GM12878 (cell line): ENCODE measurements around the gene AQP3. TPM values are rescaled to one million over a fixed set of nuclear protein-coding genes. Genes with fewer than 3 reads are reported as not detected.
A peak's percentile ranks its signal among the peaks of the same experiment; 100 is the strongest.
"Not testable (repeated sequence)": the region's sequence is repeated elsewhere in the genome, so short reads cannot be mapped to it uniquely, and the experiment has no call there.

ENCODE experiments used
- ATAC-seq: fragments of 200-7000 bp; cut with Tn5 transposase; 3 replicates; pipeline ENCODE4 v1.9.1; 2020; ENCODE audit warnings: mild to moderate bottlenecking, moderate library complexity
- BruUV-seq: library from RNA; stranded (reverse); fragments of 400-500 nt; replicated peaks from 2 replicates; lab custom pipeline; 2021; lab: Mats Ljungman, UMichigan
- CTCF ChIA-PET: fragments of 300-600 bp; sonication (Branson Sonifier 250); formaldehyde crosslinking; extraction: SDS; loops from one replicate; lab custom pipeline; 2021; ENCODE audit warnings: inconsistent platforms; lab: Yijun Ruan, JAX
- POLR2A ChIA-PET: fragments of 350-600 bp; formaldehyde crosslinking; extraction: SDS; loops from one replicate; lab custom pipeline; 2021; ENCODE audit warnings: inconsistent platforms; lab: Charles Lee
- RAD21 ChIA-PET: fragments of 300-600 bp; sonication (Branson Sonifier 250); formaldehyde crosslinking; loops from one replicate; lab custom pipeline; 2023; ENCODE audit warnings: antibody characterized with exemption; ENCODE audit not compliant: unreplicated experiment; lab: Charles Lee
- SMC1A ChIA-PET: fragments of 300-600 bp; sonication (Branson Sonifier 250); formaldehyde crosslinking; loops from one replicate; lab custom pipeline; 2023; ENCODE audit not compliant: unreplicated experiment, uncharacterized antibody; lab: Charles Lee
- DNase-seq: peaks from one replicate; pipeline ENCODE4 v3.0.0-alpha.2; 2011; ENCODE audit warnings: low read depth, low spot score
- FAIRE-seq: peaks from 3 replicates; lab custom pipeline; 2011; peaks lifted over from hg19 to GRCh38; lab: Jason Lieb, UNC
- H2AFZ ChIP-seq: 2 replicates; pipeline ENCODE4 v1.6.0; 2011; ENCODE audit warnings: low read depth, low read length, control low read depth; ENCODE audit not compliant: control insufficient read depth
- H3K27ac ChIP-seq: 2 replicates; pipeline ENCODE4 v1.5.1; 2011; ENCODE audit warnings: control low read depth; ENCODE audit not compliant: control insufficient read depth, insufficient read depth
- H3K27me3 ChIP-seq, 2 experiments: replicated peaks in 1 of 2; 2 replicates each; pipeline versions ENCODE4 v1.6.0 to v1.6.1; 2011; ENCODE audit warnings: low read length in 1 of 2; ENCODE audit not compliant: control insufficient read depth in 2 of 2, insufficient read depth in 2 of 2
- H3K36me3 ChIP-seq, 2 experiments: 2 replicates each; pipeline ENCODE4 v1.5.1; 2011; ENCODE audit warnings: low read length in 1 of 2; ENCODE audit not compliant: control insufficient read depth in 2 of 2, insufficient read depth in 2 of 2
- H3K4me1 ChIP-seq: 2 replicates; pipeline ENCODE4 v1.6.1; 2011; ENCODE audit warnings: mild to moderate bottlenecking, low read length, moderate library complexity, mixed read lengths; ENCODE audit not compliant: control insufficient read depth, insufficient read depth
- H3K4me2 ChIP-seq: 2 replicates; pipeline ENCODE4 v1.6.0; 2011; ENCODE audit warnings: control low read depth; ENCODE audit not compliant: control insufficient read depth, insufficient read depth
- H3K4me3 ChIP-seq: fragments of 200-600 bp; sonication (generic); 2 replicates; pipeline ENCODE4 v1.5.1; 2016
- H3K79me2 ChIP-seq: 2 replicates; pipeline ENCODE4 v1.6.0; 2011; ENCODE audit warnings: low read length; ENCODE audit not compliant: control insufficient read depth, insufficient read depth
- H3K9ac ChIP-seq: 2 replicates; pipeline ENCODE4 v1.8.0; 2011; ENCODE audit warnings: low read length, control low read depth, mixed read lengths; ENCODE audit not compliant: control insufficient read depth, insufficient read depth
- H3K9me3 ChIP-seq: replicated peaks from 3 replicates; pipeline ENCODE4 v1.5.1; 2011; ENCODE audit warnings: mild to moderate bottlenecking, low read length; ENCODE audit not compliant: control insufficient read depth, insufficient read depth
- H4K20me1 ChIP-seq: 2 replicates; pipeline ENCODE4 v1.6.0; 2011; ENCODE audit not compliant: control insufficient read depth, insufficient read depth
- ETV6 ChIP-seq, 2 experiments: fragments of 450-650 bp in 1 of 2; IDR thresholded peaks in 1 of 2; conservative IDR thresholded peaks in 1 of 2; 2 replicates each; pipeline ENCODE4 v1.6.1; 2014; ENCODE audit warnings: antibody characterized with exemption in 1 of 2, borderline replicate concordance in 1 of 2, low read depth in 1 of 2, mild to moderate bottlenecking in 1 of 2, moderate library complexity in 1 of 2
- NBN ChIP-seq: fragments of 450-650 bp; IDR thresholded peaks from 2 replicates; pipeline ENCODE4 v1.6.1; 2016
- PAX5 ChIP-seq: IDR thresholded peaks from 2 replicates; pipeline ENCODE4 v1.6.1; 2011; ENCODE audit warnings: low read depth, low read length, borderline replicate concordance
- ZNF622 ChIP-seq: fragments of 450-650 bp; IDR thresholded peaks from 2 replicates; pipeline ENCODE4 v1.6.1; 2017; ENCODE audit warnings: mild to moderate bottlenecking, inconsistent platforms
- WGBS: methylation state at CpG from one replicate; pipeline ENCODE4 v1.1.6; 2016; ENCODE audit warnings: low lambda C conversion rate; ENCODE audit not compliant: insufficient replicate concordance, insufficient coverage; ENCODE audit errors: missing lambda C conversion rate; 5-methylcytosine and 5-hydroxymethylcytosine counted together
- in situ Hi-C: fragments of 300-500 bp; cut with MboI; formaldehyde crosslinking; loops from 9 replicates; pipeline ENCODE4 v1.14.3; 2018; ENCODE audit warnings: mixed read lengths
- intact Hi-C: fragments of 100-400 bp; cut with micrococcal nuclease; formaldehyde crosslinking; loops from one replicate; pipeline ENCODE4 v1.14.2; 2022; ENCODE audit not compliant: unreplicated experiment
- polyA plus RNA-seq, 11 experiments: library from polyadenylated mRNA; depleted of rRNA in 4 of 11; unstranded in 6 of 11; stranded (reverse) in 5 of 11; fragments of >200 nt; fragmentation: Nextera tagmentation in 4 of 11; fragmentation: Illumina TruSeq in 1 of 11; extraction: Ambion mirVana in 4 of 11; extraction: Trizol in 1 of 11; gene quantifications; 1 replicate in 1 of 11; 2 replicates in 10 of 11; pipeline versions ENCODE4 v1.2.1 to v1.2.3, GENCODE V29; 2011 to 2016; ENCODE audit warnings: inconsistent platforms in 2 of 11, missing spikeins in 2 of 11, low read depth in 1 of 11
- total RNA-seq, 4 experiments: library from RNA; depleted of rRNA in 3 of 4; stranded (reverse); fragments of >200 nt in 3 of 4; fragmentation: Illumina TruSeq in 1 of 4; extraction: Trizol in 1 of 4; gene quantifications; 2 replicates each; pipeline versions ENCODE4 v1.2.1 to v1.2.3, GENCODE V29; 2013 to 2021
- TF ChIP-seq, protein P1 (sequence below): IDR thresholded peaks from 2 replicates; pipeline ENCODE4 v1.6.1; 2011; ENCODE audit warnings: borderline replicate concordance, low read depth, mild to moderate bottlenecking, moderate library complexity, low read length; ENCODE audit not compliant: insufficient read depth, poor library complexity, severe bottlenecking
- TF ChIP-seq, protein P2 (sequence below): IDR thresholded peaks from 2 replicates; pipeline ENCODE4 v1.6.1; 2012; ENCODE audit warnings: low read length, inconsistent platforms

Gene AQP3
- total and polyA plus RNA-seq, 10 of the 15 experiments (the other 5 are each of a cell fraction or from before 2014, with no cell fraction given), result 0.60 to 11.8 (median 4.5) TPM

DNA sequence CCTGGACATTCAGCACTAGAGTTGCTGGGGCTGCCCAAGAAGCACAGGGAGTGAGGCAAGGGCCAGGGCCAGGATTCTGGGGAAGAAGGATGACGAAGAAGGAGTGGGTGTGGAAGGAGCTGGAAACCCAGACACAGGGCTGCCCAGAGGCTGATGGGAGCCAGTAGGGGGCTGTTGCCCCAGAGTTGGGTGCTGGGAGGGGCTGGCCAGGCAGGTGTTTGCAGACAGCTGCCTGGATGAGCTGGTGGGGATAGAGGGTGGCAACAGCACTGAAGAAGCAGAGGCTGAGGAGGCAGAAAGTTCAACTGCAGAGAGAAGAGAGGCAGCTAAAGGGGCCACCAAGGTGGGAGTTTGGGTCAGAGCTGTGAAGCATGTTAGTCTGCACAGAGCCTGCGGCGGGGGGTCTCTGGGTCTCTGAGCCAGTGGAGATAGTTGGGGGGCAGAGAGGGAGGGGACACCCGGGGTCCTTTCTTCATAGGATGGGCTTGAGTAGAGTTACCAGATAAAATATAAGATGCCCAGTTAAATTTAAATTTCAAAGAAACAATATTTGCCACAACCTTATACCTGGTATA, 42.5 kb downstream of the AQP3 start (continued):
- TF ChIP-seq, protein P1, sequence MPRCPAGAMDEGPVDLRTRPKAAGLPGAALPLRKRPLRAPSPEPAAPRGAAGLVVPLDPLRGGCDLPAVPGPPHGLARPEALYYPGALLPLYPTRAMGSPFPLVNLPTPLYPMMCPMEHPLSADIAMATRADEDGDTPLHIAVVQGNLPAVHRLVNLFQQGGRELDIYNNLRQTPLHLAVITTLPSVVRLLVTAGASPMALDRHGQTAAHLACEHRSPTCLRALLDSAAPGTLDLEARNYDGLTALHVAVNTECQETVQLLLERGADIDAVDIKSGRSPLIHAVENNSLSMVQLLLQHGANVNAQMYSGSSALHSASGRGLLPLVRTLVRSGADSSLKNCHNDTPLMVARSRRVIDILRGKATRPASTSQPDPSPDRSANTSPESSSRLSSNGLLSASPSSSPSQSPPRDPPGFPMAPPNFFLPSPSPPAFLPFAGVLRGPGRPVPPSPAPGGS, result no peak
- no peak for TF ChIP-seq ZNF622

DNA sequence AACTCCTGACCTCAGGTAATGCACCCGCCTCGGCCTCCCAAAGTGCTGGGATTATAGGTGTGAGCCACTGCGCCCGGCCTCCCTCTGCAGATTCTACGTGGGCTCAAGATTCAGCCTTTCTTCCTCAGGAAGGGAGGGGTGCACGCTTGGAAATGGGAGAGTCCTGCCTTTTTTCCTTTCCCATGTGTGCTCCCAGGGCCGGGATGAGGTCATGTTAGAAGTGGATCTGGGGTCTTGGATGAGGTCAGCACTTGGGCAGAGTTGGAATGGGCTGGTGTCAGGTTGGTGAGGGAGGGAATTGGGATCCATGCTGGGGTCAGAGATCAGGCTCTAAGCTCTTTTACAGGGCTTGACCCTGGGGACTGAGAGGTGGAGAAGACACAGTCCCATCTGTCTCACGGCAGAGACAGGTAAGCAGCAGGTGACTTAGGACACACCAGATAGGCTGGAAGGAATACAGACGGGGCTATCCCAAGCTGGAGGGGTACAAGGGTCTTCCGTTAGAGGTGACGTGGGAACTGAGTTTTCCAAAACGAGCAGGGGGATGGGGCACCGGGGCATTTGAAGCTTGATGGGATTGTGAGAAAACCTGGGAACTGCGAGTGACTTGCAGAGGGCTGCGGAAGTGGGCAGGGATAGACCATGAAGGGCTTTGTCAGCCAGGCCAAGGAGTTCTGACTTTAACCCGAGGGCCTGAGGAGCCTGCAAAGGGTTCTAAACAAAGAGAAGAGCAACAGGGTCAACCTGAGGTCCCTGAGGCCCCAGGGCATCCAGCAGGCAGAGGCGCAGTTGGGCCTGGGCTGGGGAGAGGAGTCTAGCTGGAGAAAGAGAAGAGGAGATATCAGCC, 43.2 kb downstream of the AQP3 start:
- Histone ChIP-seq H3K9ac (no peak overlapping the region), H3K36me3 (no peaks in the 10 kb centered on the region), H3K4me2 (no peak overlapping the region), H3K9me3 (no peaks in the 10 kb centered on the region), H3K4me3 (no peak overlapping the region)
- ATAC-seq (peak; percentile 20; the same call in 1 of the 3 replicates), DNase-seq (no peak)
- TF ChIP-seq, protein P2, sequence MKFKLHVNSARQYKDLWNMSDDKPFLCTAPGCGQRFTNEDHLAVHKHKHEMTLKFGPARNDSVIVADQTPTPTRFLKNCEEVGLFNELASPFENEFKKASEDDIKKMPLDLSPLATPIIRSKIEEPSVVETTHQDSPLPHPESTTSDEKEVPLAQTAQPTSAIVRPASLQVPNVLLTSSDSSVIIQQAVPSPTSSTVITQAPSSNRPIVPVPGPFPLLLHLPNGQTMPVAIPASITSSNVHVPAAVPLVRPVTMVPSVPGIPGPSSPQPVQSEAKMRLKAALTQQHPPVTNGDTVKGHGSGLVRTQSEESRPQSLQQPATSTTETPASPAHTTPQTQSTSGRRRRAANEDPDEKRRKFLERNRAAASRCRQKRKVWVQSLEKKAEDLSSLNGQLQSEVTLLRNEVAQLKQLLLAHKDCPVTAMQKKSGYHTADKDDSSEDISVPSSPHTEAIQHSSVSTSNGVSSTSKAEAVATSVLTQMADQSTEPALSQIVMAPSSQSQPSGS, result no peak
- TF ChIP-seq NBN, result no peak
- no peak for TF ChIP-seq PAX5
- no peak for TF ChIP-seq ETV6 (conservative IDR thresholded peaks at IDR 0.05 in 1 of 2, IDR thresholded peaks at IDR 0.05 in 1 of 2; ENCODE audit: borderline replicate concordance in 1 of 2, low read depth in 1 of 2)
- TF ChIP-seq, all 136 proteins: peak for 0
- Histone ChIP-seq H3K4me1 (no peaks in the 10 kb centered on the region), H3K27me3 (no peaks in the 10 kb centered on the region), H2AFZ (no peak overlapping the region), H4K20me1 (no peaks in the 10 kb centered on the region), H3K27ac (no peak overlapping the region), H3K79me2 (no peaks in the 10 kb centered on the region)
- POLR2A ChIA-PET, result no interaction called here
- SMC1A ChIA-PET, result interaction anchor here (0.8 to 2.8 kb wide), 7 partner anchors 33 to 72 kb away, joined by 3 to 17 read pairs (median 3); partner anchors contain the start of gene AQP3
- FAIRE-seq, result no peak
- intact Hi-C loops (loop anchor here (1.0 to 2.0 kb wide), 3 partner anchors 62 to 319 kb away; no protein-coding TSS in a partner anchor), in situ Hi-C loops (no loop called here)
- BruUV-seq, result no TSS peak
- CTCF ChIA-PET, result interaction anchor here (0.9 to 4.1 kb wide), 15 partner anchors 11 to 220 kb away, joined by 3 to 68 read pairs (median 4); partner anchors contain the start of genes AQP3 and NOL6
- RAD21 ChIA-PET, result interaction anchor here (0.8 to 3.4 kb wide), 9 partner anchors 10 to 113 kb away, joined by 3 to 39 read pairs (median 5); partner anchors contain the start of genes AQP3 and NOL6
- WGBS, result 41% methylated on average over 17 of the region's 17 CpGs

DNA sequence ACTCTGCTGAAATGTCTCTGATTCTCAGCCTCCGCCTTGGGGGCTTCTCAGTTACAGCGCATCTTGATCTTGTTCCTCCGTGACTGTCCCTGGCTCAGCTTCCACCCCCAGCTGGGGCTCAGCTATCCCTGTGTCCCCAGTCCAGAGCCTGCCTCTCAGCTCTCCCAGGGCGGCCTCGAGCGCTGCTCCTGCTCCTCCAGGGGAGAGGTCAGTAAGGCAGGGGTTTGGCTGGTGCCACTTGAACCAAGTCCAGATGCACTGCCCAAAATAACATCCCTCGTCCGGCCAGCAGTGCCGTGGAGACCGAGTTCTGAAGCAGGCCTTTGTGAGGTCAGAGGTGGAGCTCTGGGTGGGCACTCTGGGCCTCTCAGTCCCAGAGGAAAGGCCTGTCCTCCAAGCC, 45.0 kb downstream of the AQP3 start, which contains the start of gene AQP7:
Gene AQP7 (minus strand): TSS at position 198 of the 400 bp plus-strand sequence. CDS start 1,306 bp downstream, outside the sequence.
- H2AFZ ChIP-seq, result peak within 1 kb of the TSS; percentile 17; the same call in 1 of the 2 replicates
- FAIRE-seq, H3K9me3 ChIP-seq, DNase-seq, H3K4me3 ChIP-seq, H3K27ac ChIP-seq, BruUV-seq, H3K4me1 ChIP-seq, H4K20me1 ChIP-seq, H3K27me3 ChIP-seq, H3K4me2 ChIP-seq, H3K36me3 ChIP-seq, H3K79me2 ChIP-seq, H3K9ac ChIP-seq, ATAC-seq, in situ Hi-C loops, POLR2A ChIA-PET: not testable (repeated sequence)
- intact Hi-C loops, result loop anchor here (2.0 kb wide), 1 partner anchor 320 kb away; no protein-coding TSS in a partner anchor
- CTCF ChIA-PET, result interaction anchor here (1.3 to 4.1 kb wide), 6 partner anchors 30 to 72 kb away, joined by 3 to 68 read pairs (median 24); partner anchors contain the start of genes AQP3 and NOL6
- 40% methylated on average over 10 of the region's 10 CpGs for WGBS
- SMC1A ChIA-PET, result interaction anchor here (1.1 to 1.5 kb wide), 2 partner anchors 60 to 102 kb away, joined by 3 to 4 read pairs; no protein-coding TSS in a partner anchor
- RAD21 ChIA-PET, result interaction anchor here (1.4 kb wide), 1 partner anchor 72 kb away, joined by 5 read pairs; the partner anchor contains the start of gene NOL6
